ENCODE data around the gene OR5AU1. TPM values are rescaled to one million over a fixed set of nuclear protein-coding genes. Genes with fewer than 3 reads are reported as not detected.

The OR5AU1 gene
- total RNA-seq, 4 donors from 2014 or later: not detected

GRCh38 chr14:21108791-21109190, 47.1 kb downstream of the OR5AU1 start:
- Histone ChIP-seq H3K4me3 (no peak overlapping the region), H3K27me3 (no peaks in the 10 kb centered on the region), H3K4me1 (peaks cover 54% of the 10 kb centered on the region), H3K27ac (no peak overlapping the region), H3K9me3 (no peaks in the 10 kb centered on the region), H3K36me3 (no peaks in the 10 kb centered on the region)
- TF ChIP-seq EP300 (IDR thresholded peaks at IDR 0.05) (no peak), POLR2A (IDR thresholded peaks at IDR 0.05) (no peak), POLR2AphosphoS5 (IDR thresholded peaks at IDR 0.05) (no peak), CTCF (IDR thresholded peaks at IDR 0.05) (no peak)
- 91% methylated on average over 4 of the region's 4 CpGs for WGBS
- peak in 1 of 2 donors; percentile 50 for DNase-seq (ENCODE audit: low spot score in 2 of 2)

- no peaks in the 10 kb centered on the region for H3K9me3 ChIP-seq
- 35% methylated on average over 5 of the region's 5 CpGs for WGBS
- peak in 1 of 2 donors; percentile 76 for DNase-seq (ENCODE audit: low spot score in 2 of 2)
- H3K4me1 ChIP-seq: peaks cover 59% of the 10 kb centered on the region
- no peaks in the 10 kb centered on the region for H3K36me3 ChIP-seq
- no peak overlapping the region for H3K4me3 ChIP-seq
- TF ChIP-seq POLR2AphosphoS5 (IDR thresholded peaks at IDR 0.05) (no peak), POLR2A (IDR thresholded peaks at IDR 0.05) (no peak), CTCF (IDR thresholded peaks at IDR 0.05) (no peak)
- peak overlapping the region; percentile 97 for H3K27ac ChIP-seq
- no peaks in the 10 kb centered on the region for H3K27me3 ChIP-seq
Measured at GRCh38 chr14:21107283-21107800, 48.5 kb downstream of the OR5AU1 start.

- peak in 1 of 2 donors; percentile 88 for DNase-seq (ENCODE audit: low spot score in 2 of 2)
- Histone ChIP-seq H3K4me3 (no peak overlapping the region), H3K4me1 (peaks cover 65% of the 10 kb centered on the region), H3K27me3 (no peaks in the 10 kb centered on the region), H3K36me3 (no peaks in the 10 kb centered on the region), H3K27ac (peak overlapping the region; percentile 97), H3K9me3 (no peaks in the 10 kb centered on the region)
- WGBS: 3% methylated on average over 8 of the region's 11 CpGs
- no peak for TF ChIP-seq POLR2A (IDR thresholded peaks at IDR 0.05)
- peak; percentile 25 to 90 for TF ChIP-seq CTCF (IDR thresholded peaks at IDR 0.05)
- peak in 1 of 3 donors; percentile 11 for TF ChIP-seq POLR2AphosphoS5 (IDR thresholded peaks at IDR 0.05)
- no peak for TF ChIP-seq EP300 (IDR thresholded peaks at IDR 0.05)
Measured at GRCh38 chr14:21106498-21107282, 49.2 kb downstream of the OR5AU1 start.

GRCh38 chr14:21106176-21106497, 49.7 kb downstream of the OR5AU1 start:
- 44% methylated on average over 4 of the region's 4 CpGs for WGBS
- H3K4me3 ChIP-seq: no peak overlapping the region
- no peaks in the 10 kb centered on the region for H3K27me3 ChIP-seq
- no peak for DNase-seq (ENCODE audit: low spot score in 2 of 2)
- H3K36me3 ChIP-seq: no peaks in the 10 kb centered on the region
- TF ChIP-seq POLR2AphosphoS5 (IDR thresholded peaks at IDR 0.05) (peak in 1 of 3 donors; percentile 19), CTCF (IDR thresholded peaks at IDR 0.05) (no peak)
- H3K9me3 ChIP-seq: no peaks in the 10 kb centered on the region
- peak overlapping the region; percentile 97 for H3K27ac ChIP-seq
- H3K4me1 ChIP-seq: peaks cover 67% of the 10 kb centered on the region

- Histone ChIP-seq H3K4me3 (peak overlapping the region; percentile 66), H3K27me3 (no peaks in the 10 kb centered on the region), H3K9me3 (no peaks in the 10 kb centered on the region), H3K27ac (peak overlapping the region; percentile 97), H3K36me3 (no peaks in the 10 kb centered on the region), H3K4me1 (peaks cover 73% of the 10 kb centered on the region)
- peak in 1 of 2 donors; percentile 69 for DNase-seq (ENCODE audit: low spot score in 2 of 2)
- TF ChIP-seq POLR2A (IDR thresholded peaks at IDR 0.05): no peak
- TF ChIP-seq EP300 (IDR thresholded peaks at IDR 0.05): no peak
- no peak for TF ChIP-seq CTCF (IDR thresholded peaks at IDR 0.05)
- no peak for TF ChIP-seq POLR2AphosphoS5 (IDR thresholded peaks at IDR 0.05)
- WGBS: 86% methylated on average over 8 of the region's 8 CpGs
Measured at GRCh38 chr14:21105095-21105494, 50.8 kb downstream of the OR5AU1 start.
